GM12873 (cell line): ENCODE measurements around the gene DHRS3.

Experiments
- TF ChIP-seq, protein P1 (sequence below): IDR thresholded peaks from 2 replicates; pipeline ENCODE4 v1.5.1; 2012; ENCODE audit warnings: low read depth, mild to moderate bottlenecking, moderate library complexity, low read length, control low read depth; ENCODE audit not compliant: insufficient read depth; ENCODE audit errors: missing control alignments

Gene DHRS3

DNA sequence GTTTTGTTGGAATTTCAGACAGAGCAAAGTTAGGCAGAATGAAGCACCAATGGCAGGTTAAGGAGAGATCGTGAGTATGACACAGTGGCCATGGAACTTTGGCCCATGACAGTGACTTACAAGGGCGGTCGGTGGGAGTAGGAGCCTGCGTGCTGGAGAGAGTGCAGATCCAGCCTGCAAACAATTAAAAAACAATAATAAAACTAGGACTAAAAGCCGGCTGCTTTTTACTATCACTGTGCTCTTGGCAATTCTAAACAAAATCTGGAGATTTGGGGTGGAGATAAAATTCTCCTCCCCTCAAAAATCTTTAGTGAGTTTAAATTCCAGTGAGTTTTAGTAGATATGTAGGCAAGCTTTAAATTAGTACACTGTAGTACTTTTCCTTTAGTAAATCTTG lies 96.9 kb downstream of the DHRS3 start:
- TF ChIP-seq, protein P1, sequence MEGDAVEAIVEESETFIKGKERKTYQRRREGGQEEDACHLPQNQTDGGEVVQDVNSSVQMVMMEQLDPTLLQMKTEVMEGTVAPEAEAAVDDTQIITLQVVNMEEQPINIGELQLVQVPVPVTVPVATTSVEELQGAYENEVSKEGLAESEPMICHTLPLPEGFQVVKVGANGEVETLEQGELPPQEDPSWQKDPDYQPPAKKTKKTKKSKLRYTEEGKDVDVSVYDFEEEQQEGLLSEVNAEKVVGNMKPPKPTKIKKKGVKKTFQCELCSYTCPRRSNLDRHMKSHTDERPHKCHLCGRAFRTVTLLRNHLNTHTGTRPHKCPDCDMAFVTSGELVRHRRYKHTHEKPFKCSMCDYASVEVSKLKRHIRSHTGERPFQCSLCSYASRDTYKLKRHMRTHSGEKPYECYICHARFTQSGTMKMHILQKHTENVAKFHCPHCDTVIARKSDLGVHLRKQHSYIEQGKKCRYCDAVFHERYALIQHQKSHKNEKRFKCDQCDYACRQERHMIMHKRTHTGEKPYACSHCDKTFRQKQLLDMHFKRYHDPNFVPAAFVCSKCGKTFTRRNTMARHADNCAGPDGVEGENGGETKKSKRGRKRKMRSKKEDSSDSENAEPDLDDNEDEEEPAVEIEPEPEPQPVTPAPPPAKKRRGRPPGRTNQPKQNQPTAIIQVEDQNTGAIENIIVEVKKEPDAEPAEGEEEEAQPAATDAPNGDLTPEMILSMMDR, result no peak

DNA sequence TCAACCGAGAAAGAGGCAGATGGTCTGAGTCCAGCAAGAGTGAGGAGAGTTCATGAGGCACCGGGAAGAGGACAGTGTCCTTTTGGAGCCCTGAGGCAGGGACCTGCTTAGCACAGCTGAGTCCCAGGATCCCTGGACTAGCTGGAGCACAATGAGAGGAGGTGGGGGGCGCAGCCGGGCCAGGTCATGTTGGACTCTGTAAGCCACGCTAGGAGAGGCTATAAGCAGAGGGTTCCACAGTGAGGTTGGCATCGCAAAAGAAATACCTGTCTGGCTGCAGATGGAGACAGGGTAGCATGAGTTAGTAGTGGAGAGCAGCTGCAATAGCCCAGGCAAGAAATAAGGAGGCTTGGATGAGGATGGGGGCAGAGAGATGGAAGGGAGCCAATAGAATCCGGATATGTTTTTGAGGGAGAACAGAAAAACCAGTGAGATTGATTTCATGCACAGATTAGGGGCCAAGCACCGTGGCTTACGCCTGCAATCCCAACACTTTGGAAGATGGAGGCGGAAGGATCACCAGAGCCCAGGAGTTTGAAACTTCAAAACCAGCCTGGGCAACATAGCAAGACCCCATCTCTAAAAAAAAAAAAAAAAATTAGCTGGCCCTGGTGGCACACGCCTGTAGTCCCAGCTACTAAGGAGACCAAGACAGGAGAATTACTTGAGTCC lies 98.2 kb downstream of the DHRS3 start:
- TF ChIP-seq, protein P1, result no peak

DNA sequence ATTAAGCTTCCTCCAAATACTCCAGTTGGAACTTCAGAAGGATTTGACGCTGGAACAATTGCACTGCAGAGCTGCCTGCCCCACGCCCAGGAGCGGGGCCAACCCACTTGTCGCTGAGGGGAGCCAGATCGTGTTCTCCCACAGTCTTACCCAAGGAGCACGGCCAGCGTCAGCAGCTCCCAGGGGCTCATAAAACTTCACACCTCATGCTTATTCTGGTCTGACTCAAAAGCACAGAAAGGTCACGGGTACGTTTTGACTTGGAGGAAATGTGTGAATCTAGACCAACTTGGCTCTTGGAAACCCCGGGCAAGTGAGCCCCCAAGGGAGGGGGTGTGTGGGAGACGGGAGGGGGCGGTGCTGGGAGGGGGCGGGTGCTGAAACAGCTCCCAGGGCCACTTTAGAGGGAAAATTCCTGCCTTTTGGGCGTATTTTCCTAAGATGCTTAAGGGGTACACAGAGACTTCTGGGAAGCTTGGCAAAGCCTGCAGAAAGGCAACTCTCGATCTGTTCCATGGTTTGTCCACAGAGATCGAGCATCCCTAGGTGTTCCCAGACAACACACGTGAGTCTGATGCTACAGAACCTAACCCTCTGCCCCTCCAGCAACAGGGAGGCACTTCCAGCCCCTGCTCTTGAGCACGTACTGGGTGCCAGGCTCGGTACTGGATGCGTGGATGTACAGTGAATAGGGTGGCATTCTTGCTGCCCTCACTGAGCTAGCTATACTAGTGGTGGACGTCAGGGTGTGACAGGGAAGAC lies 98.9 kb downstream of the DHRS3 start:
- TF ChIP-seq, protein P1, result no peak
